ENCODE measurements around the gene GRAP. TPM values are rescaled to one million over a fixed set of nuclear protein-coding genes. Genes with fewer than 3 reads are reported as not detected.

The GRAP gene
- total and polyA plus RNA-seq, 7 donors, result 0.71 to 2.2 (median 1.7) TPM

DNA sequence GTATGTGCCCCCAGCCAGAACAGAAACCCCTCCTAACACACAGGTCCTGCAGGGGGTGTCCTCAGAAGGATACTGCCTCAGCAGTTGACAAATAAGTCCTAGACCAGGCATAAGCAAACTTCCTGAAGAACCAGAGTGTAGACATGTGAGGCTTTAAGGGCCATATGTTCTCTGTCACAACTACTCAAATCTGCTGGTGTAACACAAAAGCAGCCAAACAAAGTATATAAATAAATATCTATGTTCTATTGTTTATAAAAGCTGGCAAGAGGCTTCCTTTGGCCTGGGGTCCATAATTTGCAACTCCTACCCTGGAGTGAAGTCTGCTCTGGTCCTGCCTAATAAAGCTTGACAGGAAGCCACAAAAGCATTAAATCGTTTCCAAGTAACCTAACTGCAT is 52.1 kb downstream of the GRAP start:
- intact Hi-C loops (cut with DNase I), result no loop called here
- ATAC-seq (no peak), DNase-seq (no peak)
- Histone ChIP-seq H3K27ac (no peak overlapping the region), H3K36me3 (ENCODE audit: insufficient read depth in 1 of 2, low read depth in 1 of 2) (no peaks in the 10 kb centered on the region), H3K27me3 (ENCODE audit: insufficient read depth in 3 of 3, low read length in 2 of 3) (no peaks in the 10 kb centered on the region), H3K4me1 (no peaks in the 10 kb centered on the region), H3K4me3 (no peak overlapping the region), H3K9me3 (peaks cover 13% of the 10 kb centered on the region)
- TF ChIP-seq, protein P1, sequence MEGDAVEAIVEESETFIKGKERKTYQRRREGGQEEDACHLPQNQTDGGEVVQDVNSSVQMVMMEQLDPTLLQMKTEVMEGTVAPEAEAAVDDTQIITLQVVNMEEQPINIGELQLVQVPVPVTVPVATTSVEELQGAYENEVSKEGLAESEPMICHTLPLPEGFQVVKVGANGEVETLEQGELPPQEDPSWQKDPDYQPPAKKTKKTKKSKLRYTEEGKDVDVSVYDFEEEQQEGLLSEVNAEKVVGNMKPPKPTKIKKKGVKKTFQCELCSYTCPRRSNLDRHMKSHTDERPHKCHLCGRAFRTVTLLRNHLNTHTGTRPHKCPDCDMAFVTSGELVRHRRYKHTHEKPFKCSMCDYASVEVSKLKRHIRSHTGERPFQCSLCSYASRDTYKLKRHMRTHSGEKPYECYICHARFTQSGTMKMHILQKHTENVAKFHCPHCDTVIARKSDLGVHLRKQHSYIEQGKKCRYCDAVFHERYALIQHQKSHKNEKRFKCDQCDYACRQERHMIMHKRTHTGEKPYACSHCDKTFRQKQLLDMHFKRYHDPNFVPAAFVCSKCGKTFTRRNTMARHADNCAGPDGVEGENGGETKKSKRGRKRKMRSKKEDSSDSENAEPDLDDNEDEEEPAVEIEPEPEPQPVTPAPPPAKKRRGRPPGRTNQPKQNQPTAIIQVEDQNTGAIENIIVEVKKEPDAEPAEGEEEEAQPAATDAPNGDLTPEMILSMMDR (IDR thresholded peaks at IDR 0.05), result no peak
- WGBS, 3 donors, result 21 to 37% (median 34%) methylated on average over 1 of the region's 1 CpG

DNA sequence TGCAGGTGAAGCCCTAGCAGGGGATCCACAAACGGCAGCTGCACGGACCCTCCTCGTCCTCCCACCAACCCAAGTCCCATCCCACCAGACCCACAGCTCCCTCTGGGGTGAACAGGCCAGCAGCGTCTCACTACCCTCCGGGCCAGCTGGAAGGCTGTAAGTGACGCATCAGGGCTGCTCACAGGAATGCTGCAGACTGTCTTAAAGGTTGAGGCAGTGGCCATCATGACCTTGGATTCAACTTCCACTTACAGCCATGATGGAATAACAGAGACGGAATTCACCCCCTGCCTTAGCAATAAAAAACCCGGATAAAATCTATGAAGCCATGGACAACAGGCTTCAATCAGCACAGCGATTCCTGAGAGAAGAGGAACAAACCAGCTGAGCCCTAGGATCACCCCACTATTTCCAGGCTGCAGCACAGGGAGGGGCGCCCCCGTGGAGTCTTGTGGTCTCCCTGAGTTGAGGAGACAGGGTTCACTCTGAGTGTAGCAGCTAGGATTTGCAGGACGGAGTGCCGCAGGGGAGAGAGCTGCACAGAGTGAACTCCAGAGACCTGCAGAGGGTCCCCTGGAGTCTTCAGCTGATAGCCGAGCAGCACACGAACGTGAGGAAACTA is 52.7 kb downstream of the GRAP start:
- Histone ChIP-seq H3K9me3 (peaks cover 13% of the 10 kb centered on the region), H3K4me3 (no peak overlapping the region), H3K27me3 (ENCODE audit: insufficient read depth in 3 of 3, low read length in 2 of 3) (no peaks in the 10 kb centered on the region), H3K36me3 (ENCODE audit: insufficient read depth in 1 of 2, low read depth in 1 of 2) (no peaks in the 10 kb centered on the region), H3K4me1 (no peaks in the 10 kb centered on the region), H3K27ac (no peak overlapping the region)
- ATAC-seq (no peak), DNase-seq (no peak)
- 70 to 76% (median 71%) methylated on average over 16 of the region's 16 CpGs for WGBS, 3 donors
- TF ChIP-seq, protein P1 (IDR thresholded peaks at IDR 0.05), result no peak
- intact Hi-C loops (cut with DNase I), result no loop called here

DNA sequence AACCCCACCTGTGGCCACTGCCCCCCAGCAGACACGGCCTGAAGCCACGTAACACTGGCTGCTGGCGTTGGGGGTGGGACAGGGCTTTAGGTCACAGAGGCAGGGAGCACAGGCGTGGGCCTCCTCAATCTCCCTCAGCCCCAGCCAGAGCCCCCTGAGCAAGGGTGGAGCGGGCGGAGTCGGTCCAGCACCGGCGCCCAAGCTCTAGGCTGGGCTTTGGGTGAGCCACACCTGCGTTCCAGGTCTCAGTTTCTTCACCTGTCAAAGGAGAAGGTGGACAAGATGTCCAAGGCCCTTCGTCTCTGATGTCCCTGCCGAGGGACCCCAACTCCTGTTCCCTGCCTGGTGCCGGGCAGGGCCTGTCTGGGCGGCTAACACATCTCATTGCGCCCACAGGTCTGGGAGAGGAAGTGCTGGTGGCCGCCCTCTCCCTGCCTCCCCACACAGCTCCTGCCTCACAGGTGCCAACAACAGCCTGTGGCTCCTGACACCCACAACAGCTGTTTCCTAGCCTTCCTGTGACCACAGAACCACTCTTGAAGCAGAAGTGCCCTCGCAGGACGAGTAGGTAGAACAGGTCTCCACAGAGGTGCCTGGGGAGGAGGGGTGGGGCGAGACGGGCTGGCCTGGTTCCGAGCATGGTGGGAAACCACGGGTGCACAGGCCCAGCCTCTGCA is 54.2 kb downstream of the GRAP start:
- no peak overlapping the region for H3K4me3 ChIP-seq
- intact Hi-C loops (cut with DNase I), result no loop called here

DNA sequence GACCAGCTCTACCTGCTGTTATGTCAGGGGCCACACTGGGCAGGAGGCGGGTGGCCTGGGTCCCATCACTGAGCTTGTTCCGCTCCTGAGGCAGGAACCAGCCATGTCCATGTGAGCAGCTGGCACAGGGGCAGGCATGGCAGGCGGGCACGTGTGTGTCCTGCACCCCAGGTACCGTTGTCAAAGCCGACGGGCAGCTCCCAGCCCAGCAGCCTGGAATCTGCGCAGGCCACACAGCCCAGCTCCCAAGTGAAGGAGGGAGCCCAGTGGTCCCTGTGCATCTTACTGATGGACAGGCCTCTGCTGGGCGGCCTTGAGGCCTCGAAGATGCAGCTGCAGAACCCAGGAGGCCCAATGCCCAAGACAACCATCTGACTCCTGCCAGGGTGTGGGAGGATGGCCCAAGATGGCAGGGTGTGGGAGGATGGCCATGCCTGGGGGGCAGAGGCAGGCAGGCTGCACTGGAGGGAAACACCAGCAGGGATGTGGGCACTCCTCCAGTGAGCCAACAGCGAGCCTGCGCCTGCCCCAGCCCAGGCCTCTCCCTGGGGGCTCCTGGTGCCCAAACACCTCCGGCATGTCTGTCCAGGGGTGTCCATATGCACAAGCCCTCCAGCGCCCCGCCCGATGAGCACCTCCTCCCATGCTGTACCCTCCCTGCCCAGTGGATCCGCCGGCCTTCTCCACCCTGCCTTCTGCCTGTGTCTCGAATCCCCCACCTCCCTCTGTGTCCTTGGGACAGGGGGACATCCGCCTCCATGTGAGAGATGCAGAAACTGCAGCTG is 55.0 kb downstream of the GRAP start:
- Histone ChIP-seq H3K4me1 (no peaks in the 10 kb centered on the region), H3K27ac (no peak overlapping the region), H3K9me3 (peaks cover 13% of the 10 kb centered on the region), H3K36me3 (ENCODE audit: insufficient read depth in 1 of 2, low read depth in 1 of 2) (no peaks in the 10 kb centered on the region), H3K27me3 (ENCODE audit: insufficient read depth in 3 of 3, low read length in 2 of 3) (no peaks in the 10 kb centered on the region), H3K4me3 (no peak overlapping the region)
- WGBS, 3 donors, result 89 to 95% (median 91%) methylated on average over 20 of the region's 20 CpGs
- ATAC-seq (no peak), DNase-seq (no peak)
- intact Hi-C loops (cut with DNase I), result no loop called here
- TF ChIP-seq, protein P1 (IDR thresholded peaks at IDR 0.05), result no peak

More for the DNA sequence above, 54.2 kb downstream of the GRAP start:
- Histone ChIP-seq H3K27ac (no peak overlapping the region), H3K36me3 (ENCODE audit: insufficient read depth in 1 of 2, low read depth in 1 of 2) (no peaks in the 10 kb centered on the region), H3K4me1 (no peaks in the 10 kb centered on the region), H3K9me3 (peaks cover 13% of the 10 kb centered on the region), H3K27me3 (ENCODE audit: insufficient read depth in 3 of 3, low read length in 2 of 3) (no peaks in the 10 kb centered on the region)
- no peak for ATAC-seq
- TF ChIP-seq, protein P1 (IDR thresholded peaks at IDR 0.05), result no peak
- 80 to 88% (median 88%) methylated on average over 21 to 22 of the region's 22 CpGs for WGBS, 3 donors
- no peak for DNase-seq
